RWPE1 (cell line): ENCODE results near the gene SAXO2.
"Not testable (repeated sequence)": the region's sequence is repeated elsewhere in the genome, so short reads cannot be mapped to it uniquely, and the experiment has no call there.

Experiments used
- CTCF ChIA-PET: fragments of 350-600 bp; sonication (Branson Sonifier 250); formaldehyde crosslinking; extraction: SDS; loops from one replicate; lab custom pipeline; 2021; lab: Yijun Ruan, JAX
- POLR2A ChIA-PET: fragments of 400-600 bp; formaldehyde crosslinking; extraction: SDS; loops from one replicate; lab custom pipeline; 2020; ENCODE audit warnings: antibody characterized with exemption; ENCODE audit not compliant: low non-redundant PET; lab: Yijun Ruan, JAX
- DNase-seq: peaks from one replicate; pipeline ENCODE4 v3.0.0; 2012; ENCODE audit warnings: low spot score
- H3K27ac ChIP-seq: fragments of 450-650 bp; 2 replicates; pipeline ENCODE4 v1.5.1; 2017
- TF ChIP-seq, protein P1 (sequence below): fragments of 450-650 bp; conservative IDR thresholded peaks from 2 replicates; pipeline ENCODE4 v1.5.1; 2017; ENCODE audit warnings: low read depth, mild to moderate bottlenecking

The SAXO2 gene, protein sequence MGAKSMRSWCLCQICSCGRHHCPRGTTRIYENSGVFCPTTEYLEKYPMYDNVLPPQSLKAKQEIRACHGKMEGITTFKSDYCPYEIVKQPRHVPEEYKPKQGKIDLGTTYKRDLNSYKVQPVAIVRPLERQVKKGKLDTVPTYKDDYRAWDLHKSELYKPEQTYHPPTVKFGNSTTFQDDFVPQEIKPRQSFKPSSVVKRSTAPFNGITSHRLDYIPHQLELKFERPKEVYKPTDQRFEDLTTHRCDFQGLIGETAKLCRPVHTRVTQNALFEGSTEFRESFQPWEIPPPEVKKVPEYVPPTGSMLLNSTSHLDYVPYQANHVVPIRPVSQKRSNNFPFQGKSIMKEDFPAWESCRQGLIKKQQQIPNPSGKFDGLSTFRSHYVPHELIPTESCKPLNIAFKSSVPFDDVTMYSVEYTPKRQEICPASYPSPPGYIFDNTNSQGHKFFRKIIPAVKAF

DNA sequence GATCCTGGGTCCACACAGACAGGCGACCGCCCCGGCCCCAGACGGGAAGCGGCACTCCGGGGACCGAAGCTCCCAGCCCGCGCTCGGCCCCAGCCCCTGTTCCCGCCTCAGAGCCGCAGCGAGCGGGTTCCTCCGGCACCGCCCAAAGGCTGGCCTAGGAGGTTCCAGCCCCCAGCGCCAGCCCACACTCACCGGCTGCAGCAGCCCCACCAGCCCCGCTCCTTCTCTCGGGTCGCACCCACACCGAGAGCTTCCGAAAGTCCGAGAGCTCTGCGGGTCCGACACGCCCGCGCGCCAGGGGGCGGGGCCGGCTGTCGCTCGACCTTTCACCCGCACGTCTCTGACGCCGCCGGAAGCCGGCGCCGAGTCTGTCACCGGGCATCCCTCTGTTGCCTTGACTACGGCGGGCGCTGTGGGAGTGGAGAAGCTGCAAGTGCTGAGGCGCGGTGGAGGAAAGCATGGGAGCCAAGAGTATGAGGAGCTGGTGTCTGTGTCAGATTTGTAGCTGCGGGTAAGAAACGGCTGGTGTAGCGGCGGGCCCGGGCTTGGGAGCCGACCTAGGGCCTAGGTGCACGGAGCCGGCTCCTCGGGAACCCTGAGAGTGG is at the start of gene SAXO2, which contains the start of gene EFL1:
Gene SAXO2 (plus strand): TSS at position 397 of the 605 bp plus-strand sequence. CDS start 62 bp downstream, at position 459.
Gene EFL1 (minus strand): TSS at position 313 of the 605 bp plus-strand sequence. CDS start 956 bp downstream, outside the sequence.
- ChIA-PET CTCF (no interaction called here), POLR2A (no interaction called here)
- DNase-seq = peak; percentile 87
- TF ChIP-seq, protein P1, sequence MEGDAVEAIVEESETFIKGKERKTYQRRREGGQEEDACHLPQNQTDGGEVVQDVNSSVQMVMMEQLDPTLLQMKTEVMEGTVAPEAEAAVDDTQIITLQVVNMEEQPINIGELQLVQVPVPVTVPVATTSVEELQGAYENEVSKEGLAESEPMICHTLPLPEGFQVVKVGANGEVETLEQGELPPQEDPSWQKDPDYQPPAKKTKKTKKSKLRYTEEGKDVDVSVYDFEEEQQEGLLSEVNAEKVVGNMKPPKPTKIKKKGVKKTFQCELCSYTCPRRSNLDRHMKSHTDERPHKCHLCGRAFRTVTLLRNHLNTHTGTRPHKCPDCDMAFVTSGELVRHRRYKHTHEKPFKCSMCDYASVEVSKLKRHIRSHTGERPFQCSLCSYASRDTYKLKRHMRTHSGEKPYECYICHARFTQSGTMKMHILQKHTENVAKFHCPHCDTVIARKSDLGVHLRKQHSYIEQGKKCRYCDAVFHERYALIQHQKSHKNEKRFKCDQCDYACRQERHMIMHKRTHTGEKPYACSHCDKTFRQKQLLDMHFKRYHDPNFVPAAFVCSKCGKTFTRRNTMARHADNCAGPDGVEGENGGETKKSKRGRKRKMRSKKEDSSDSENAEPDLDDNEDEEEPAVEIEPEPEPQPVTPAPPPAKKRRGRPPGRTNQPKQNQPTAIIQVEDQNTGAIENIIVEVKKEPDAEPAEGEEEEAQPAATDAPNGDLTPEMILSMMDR = no peak
- peak within 1 kb of the TSS; percentile 90 for H3K27ac ChIP-seq

DNA sequence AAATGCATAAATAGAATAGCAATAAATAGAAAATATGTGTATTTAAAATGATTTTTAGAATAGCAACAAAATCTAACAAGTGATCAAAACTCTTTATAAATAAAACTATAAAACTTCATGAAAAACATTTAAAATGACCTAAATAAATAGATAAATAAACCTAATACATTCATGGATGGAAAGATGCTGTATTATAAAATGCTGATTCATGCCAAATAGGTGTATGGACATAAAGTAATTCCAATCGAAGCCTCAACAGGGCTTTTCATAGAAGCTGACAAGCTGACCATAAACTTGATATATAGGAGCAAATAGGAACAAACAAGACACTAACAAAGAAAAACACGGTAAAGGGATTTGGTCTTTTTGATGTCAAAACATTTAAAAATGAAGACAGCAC is 46.5 kb upstream of the SAXO2 start:
- CTCF ChIA-PET, H3K27ac ChIP-seq, POLR2A ChIA-PET, DNase-seq: not testable (repeated sequence)

DNA sequence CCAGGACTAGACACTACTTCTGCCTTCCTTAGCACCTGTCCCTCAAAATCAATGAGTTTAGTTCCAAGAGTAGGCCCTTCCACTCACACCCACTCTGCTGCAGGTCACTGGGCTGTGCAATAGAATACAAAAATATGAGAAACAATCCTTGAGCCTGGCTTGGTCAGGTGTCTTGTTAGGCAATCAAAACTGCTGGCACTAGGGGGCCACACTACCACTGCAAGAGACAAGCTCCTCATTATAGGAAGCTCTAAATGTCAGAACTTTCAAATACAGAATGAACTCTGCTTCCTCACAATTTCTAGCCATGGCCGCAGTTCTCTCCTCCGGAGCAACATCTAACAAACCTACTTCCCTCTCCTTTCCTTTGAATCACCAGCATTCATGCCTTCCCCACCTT is 41.1 kb upstream of the SAXO2 start:
- CTCF ChIA-PET, H3K27ac ChIP-seq, POLR2A ChIA-PET: not testable (repeated sequence)
- TF ChIP-seq, protein P1 = peak; percentile 15; the same call in 1 of the 2 replicates
- peak; percentile 3 for DNase-seq

DNA sequence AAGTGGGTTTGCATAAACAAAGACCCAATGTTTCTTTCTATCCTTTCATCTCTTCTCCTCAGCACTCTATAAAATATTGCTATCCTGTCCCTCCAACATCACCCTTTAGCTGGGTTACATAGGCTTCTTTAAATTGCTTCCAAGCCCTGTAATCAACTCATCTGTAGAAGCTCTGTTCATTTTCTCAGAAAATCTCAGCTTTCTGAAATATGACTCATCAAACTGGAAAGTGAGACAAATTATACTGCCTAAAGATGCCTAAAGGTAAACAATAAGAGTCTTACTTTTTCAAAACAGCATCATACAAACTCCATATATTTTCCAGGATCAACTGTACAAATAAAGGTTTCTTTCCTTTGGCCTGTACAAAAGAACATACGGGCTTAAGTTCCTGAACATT is 33.9 kb upstream of the SAXO2 start:
- TF ChIP-seq, protein P1 = no peak
- CTCF ChIA-PET = interaction anchor here (0.6 kb wide), 1 partner anchor 984 kb away, joined by 4 read pairs; no protein-coding TSS in a partner anchor
- no peak overlapping the region for H3K27ac ChIP-seq
- no peak for DNase-seq
- POLR2A ChIA-PET = no interaction called here

DNA sequence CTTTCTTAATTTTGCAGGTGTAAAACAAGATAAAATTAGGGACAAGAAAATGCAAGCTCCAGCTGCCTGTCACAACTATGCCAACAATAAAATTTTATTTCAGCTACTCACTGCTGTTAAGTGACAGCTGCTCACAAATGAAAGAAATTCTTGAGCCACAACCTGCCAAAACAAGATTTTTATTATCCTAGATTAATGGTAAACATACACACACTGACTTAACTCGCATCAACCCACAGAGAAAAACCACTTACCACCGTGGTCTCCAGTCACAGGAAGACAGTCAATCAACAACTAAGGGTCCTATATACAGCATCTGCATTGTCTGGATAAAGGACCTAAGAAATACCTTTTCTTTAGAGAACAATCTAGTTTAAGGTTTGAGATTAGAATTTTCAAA is 31.4 kb upstream of the SAXO2 start:
- DNase-seq = no peak
- no peak overlapping the region for H3K27ac ChIP-seq
- CTCF ChIA-PET = no interaction called here
- TF ChIP-seq, protein P1 = no peak
- POLR2A ChIA-PET = no interaction called here

DNA sequence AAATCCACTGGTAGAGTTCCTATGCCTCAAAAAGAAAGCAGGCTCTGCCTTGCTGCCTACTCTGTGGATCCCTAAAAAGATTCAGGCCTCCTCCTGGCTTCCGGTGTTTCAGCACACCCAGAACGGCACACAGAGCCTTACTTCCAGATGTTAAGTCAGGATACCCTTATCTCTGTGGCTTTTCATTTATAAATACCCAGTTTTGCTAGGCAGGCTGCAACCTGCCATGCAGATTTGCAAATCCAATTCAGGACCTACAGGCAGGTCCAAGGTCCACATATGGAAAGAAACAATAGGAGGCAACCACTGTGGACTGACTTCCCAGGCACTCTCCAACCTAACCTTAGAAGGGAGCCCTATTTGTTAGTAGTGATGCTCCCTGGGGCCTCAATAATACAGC is 30.8 kb upstream of the SAXO2 start:
- TF ChIP-seq, protein P1 = no peak
- DNase-seq = no peak
- CTCF ChIA-PET = interaction anchor here (0.6 kb wide), 1 partner anchor 1995 kb away, joined by 3 read pairs; no protein-coding TSS in a partner anchor
- H3K27ac ChIP-seq = no peak overlapping the region
- POLR2A ChIA-PET = no interaction called here

DNA sequence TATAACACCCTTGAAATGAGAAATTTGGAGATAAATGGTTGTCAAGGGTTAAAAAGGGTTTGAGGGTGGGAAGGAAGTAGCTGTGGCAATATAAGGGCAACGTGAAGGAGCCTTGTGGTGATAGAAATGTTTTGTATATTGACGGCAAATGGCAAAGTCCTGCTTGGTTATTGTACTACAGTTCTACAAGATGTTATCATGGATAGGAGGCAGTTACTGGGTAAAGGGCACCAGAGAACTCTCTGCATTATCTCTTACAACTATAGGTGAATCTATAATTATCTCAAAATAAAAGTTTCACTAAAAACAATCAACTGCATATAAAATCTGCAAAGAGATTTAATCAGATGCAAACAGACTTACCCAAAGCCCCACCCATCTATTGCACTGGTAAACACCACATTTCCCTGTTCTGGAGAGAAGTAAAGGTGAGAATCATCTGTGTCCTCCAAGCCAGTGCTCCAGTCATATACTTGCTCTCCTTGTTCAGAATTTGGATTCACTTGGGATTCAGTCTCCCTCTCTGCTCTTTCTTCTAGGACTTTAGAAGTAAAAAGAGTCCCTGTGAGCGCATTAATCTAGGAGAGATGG is 24.6 kb upstream of the SAXO2 start:
- POLR2A ChIA-PET = not testable (repeated sequence)
- CTCF ChIA-PET = interaction anchor here (0.6 kb wide), 1 partner anchor 1236 kb away, joined by 3 read pairs; no protein-coding TSS in a partner anchor

More for the DNA sequence above, 24.6 kb upstream of the SAXO2 start:
- not testable (repeated sequence) for H3K27ac ChIP-seq, DNase-seq
